NT2/D1 (cell line): ENCODE results near the gene RNF144B.

ENCODE experiments used
- SUZ12 ChIP-seq: IDR thresholded peaks from 2 replicates; pipeline ENCODE4 v1.6.1; 2011; ENCODE audit not compliant: insufficient read length, insufficient read depth; ENCODE audit errors: extremely low read depth
- ZNF274 ChIP-seq: IDR thresholded peaks from 2 replicates; pipeline ENCODE4 v1.6.1; 2011; ENCODE audit warnings: mild to moderate bottlenecking, low read depth, low read length

GRCh38 chr6:18445228-18445627 lies 58.1 kb downstream of the RNF144B start:
- TF ChIP-seq ZNF274 (no peak), SUZ12 (no peak)
